HG02623 (cell line): ENCODE results near the gene SLC9C2.
"Not testable (repeated sequence)": the region's sequence is repeated elsewhere in the genome, so short reads cannot be mapped to it uniquely, and the experiment has no call there.

Source experiments
- ATAC-seq: cut with Tn5 transposase; IDR thresholded peaks from one replicate; pipeline ENCODE4 v1.9.1; 2021; ENCODE audit warnings: moderate library complexity; ENCODE audit not compliant: unreplicated experiment

The SLC9C2 gene

DNA sequence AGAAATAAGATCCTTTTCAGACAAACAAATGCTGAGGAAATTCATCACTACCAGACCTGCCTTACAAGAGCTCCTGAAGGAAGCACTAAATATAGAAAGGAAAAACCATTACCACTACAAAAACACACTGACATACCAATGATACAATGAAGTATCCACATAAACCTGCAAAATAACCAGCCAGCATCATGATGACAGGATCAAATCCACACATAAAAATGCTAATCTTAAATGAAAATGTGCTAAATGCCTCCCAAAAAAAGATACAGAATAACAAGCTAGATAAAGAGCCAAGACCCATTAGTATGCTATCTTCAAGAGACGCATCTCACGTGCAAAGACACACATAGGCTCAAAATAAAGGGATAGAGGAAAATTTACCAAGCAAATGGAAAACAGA lies 140.2 kb downstream of the SLC9C2 start:
- not testable (repeated sequence) for ATAC-seq

DNA sequence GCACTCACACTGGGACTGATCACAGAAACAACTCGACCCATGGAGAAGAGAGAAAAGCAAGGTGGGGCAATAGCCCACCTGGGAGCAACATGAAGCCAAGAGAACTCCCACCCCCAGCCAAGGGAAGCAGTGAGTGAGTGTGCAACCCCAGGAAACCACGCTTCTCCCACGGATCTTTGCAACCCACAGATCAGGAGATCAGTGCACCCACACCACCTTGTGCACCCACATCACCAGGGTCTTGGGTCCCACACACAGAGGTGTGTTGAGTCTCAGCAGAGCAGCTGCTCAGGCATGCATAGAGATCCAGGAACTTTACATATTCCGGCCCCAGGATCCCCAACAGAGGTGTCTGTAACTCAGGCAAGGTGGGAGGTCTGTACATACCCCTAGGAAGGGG lies 143.0 kb downstream of the SLC9C2 start:
- ATAC-seq = no peak

DNA sequence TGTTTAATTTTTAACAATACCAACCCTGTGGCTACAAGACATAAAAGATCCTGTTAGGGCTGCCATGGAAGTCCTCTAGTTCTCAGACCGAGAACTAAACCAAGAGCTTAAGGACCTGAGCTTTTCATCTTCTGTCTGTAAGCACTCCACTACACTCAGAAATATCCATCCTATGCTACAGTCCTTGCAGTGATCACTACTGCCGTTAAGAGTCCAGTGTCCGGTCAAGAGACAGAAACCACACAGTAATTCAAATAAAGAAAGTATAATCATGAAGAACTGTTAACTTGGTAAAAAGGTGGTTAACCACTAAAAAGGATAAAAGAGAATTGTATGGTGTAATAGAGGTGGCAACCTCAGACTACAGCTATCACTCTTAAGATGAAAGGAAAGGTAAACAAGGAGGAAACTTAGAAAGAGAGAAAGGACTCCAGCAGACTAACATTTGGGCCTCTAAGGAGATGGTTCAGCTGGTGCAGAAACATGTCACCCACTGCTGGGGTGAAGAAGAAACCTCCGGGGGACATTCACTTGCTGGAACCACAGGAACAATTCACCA lies 147.8 kb downstream of the SLC9C2 start:
- no peak for ATAC-seq

DNA sequence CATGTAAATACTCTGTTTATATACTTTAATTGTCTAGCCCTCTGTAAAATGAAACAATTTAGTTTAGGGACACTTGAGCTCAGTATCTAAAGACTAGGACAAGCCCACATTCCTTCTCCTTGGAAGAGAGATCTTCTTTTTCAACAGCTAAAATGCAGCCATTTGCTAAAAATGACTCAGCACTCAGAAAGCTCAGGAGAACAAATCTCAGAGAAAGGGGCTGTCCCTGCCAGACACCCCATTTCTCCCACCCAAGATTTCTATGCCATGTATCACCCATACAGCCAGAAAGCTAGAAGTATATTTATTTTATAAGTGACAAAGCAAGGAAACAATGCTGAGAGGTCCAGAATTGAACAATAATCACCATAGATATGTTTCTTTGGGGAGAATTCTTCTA lies 148.9 kb downstream of the SLC9C2 start:
- ATAC-seq = no peak

DNA sequence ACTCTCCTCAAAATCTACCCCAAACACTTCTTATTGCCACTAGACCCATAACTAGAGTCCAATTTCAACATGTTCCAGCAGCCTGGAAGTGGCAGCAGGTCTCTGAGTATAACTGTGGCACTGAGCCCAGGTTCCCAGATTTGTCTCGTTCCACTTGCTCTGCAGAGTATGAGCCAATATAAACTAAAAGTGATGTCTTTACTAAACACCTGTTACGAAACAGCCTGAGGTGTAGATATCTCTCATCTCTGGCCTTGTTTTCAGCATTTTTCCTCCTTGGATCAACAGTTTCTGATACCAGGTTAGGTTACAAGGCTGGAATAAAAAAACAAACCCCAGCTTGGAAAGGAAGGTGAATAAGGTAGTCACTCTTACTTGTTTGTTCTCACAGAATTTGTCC lies 150.9 kb downstream of the SLC9C2 start:
- no peak for ATAC-seq
